ENCODE results near the gene TLR5. TPM values are rescaled to one million over a fixed set of nuclear protein-coding genes. Genes with fewer than 3 reads are reported as not detected.

The TLR5 gene
- total RNA-seq, 1 experiment from 2014 or later: 2.1 TPM

DNA sequence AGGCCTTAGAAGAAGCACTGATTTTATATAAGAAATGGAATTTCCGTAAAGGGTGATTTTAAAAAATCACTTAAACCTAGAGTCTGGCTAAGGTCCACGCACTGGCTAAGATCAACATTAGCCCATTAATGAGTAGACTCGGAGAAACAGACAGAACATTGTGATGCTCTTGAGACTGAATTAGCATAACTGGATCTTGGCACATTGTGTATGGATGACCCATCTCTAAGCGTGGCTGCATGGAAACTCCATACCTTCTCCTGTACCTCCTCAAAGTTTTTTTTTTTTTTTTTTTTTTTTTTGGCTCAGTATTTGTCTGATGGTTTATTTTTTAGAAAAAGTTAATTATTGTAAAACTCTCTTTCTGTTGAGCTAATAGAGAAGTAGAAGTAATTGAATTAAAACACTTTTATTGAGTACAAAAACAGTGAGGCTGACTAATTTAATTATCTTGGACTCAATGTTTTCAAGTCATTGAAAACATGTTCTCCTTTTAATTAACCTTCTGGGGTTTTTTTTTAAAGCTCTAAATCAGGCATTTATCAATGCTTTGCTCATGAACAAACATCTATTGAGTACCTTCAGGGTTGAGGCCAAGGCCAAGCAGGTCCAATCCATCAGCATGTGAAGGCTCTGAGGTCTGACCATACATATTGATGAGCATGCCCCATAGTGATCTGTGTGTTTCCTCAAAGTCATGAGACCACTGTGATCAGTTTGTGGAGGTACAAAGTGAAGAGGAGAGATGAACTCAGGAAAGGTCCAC, 74.0 kb downstream of the TLR5 start:
- no peak for DNase-seq (ENCODE audit: low spot score)

DNA sequence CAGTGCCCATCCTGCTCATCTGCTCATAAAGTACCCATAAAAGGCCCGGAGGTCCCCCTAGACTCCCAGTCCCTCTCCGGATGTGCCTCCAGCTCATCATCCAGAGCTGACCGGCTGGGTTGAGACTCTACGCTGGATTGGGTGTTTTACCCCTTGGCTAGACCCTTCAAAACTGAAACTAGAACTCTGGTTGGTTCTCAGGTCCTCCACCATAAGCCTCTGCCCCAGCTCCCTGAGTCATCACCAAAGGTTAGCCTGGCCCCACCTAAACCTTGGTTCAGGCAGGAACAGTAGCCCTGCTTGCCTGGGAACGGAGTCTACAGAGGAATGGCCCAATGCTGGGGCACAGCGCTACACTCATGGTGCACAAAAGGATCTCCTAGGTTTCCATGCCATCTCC, 75.1 kb downstream of the TLR5 start:
- no peak for DNase-seq (ENCODE audit: low spot score)

DNA sequence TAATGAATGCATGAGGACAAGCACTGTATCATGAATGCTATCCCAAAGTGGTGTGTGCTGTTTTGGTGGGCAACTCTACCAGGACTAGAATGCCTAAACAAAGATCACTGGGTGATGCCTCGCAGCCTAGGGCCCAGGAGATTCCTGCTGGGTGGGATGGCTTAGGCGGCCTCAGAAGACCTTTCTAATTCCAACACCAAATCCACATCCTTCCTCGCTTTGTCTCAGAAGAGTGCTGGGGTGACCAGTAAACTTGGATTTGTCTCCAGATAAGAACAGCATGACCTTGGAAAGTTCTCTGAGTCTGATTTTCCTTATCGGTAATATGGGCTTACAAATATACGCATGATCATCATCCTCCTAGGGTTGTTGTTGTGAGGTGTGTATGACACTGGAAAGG, 76.6 kb downstream of the TLR5 start:
- no peak for DNase-seq (ENCODE audit: low spot score)

DNA sequence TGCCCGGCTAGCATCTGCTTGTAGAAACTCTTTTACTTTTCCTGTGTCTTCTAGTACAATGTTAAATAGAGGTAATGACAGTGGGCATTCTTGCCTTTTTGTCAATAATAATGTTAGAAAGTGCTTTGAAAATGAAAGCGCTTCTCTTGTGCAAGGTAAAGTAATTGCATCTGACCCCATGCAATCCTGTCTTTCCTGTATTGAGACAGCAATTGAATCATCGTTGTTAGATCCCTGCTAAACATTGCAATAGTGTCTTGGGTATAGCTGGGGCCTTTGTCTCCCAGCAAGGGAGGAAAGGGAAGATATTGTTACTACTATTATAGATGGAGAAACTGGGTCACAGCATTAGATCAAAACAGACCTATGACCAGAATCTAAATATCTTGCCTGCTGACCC, 80.9 kb downstream of the TLR5 start:
- DNase-seq (ENCODE audit: low spot score): no peak

DNA sequence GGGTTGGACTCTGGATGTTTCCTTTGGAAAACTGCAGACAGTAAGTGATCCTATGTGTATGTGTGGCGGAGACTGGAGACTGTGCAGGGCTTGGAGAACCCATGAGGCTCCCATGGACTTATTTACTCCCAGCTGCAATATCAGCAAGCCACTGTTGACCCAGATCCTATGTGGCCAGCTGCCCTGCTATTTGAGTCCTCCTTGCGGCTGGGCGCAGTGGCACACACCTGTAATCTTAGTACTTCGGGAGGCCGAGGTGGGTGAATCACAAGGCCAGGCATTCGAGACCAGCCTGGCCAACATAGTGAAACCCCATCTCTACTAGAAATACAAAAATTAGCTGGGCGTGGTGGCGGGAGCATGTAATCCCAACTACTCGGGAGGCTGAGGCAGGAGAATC, 83.5 kb downstream of the TLR5 start:
- no peak for DNase-seq (ENCODE audit: low spot score)

Other genes starting within 250 kb of the TLR5 start
- gene SUSD4, start 220.9 kb upstream of the TLR5 start, total RNA-seq (2014; rRNA removed; shearing (Covaris generic)): 0.14 and 0.99 TPM in 2 replicates